ENCODE data around the gene ATF1. TPM values are rescaled to one million over a fixed set of nuclear protein-coding genes. Genes with fewer than 3 reads are reported as not detected.

Gene ATF1
- 26.6 TPM for total RNA-seq

DNA sequence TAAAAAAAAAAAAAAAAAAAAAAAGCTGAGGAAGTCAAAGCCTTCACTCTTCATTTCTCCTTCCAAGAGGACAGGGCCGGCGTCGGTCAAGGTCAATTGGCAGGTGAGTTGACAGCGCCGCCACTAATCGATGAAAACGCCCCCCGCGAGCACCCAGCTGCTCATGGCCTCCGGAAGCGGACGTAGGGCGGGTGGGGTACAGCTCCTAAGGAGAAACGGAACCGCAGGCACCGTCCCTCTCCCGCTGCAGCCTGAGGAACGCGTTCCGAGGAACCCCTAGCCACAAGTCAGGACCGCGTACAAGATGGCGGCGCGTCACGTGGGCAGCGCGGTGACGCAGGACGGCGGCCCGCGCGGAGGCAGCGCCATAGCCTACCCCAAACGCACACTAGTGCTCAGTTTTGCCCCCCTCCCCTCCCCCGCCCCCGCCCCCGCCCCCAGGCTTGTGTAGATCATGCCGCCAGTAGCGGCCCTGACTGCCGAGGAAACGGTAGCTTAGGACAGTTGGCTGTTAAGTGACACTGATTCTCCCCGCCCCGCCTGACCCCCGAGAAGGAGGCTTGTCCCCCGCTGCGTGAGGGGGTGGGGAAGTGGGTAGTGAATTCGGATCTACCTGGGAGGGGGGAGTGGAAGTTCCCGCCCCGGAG lies at the start of gene ATF1:
Gene ATF1, plus strand, starts transcription at position 463 of the 647 bp plus-strand sequence. CDS start 16,045 bp downstream, outside the sequence.

DNA sequence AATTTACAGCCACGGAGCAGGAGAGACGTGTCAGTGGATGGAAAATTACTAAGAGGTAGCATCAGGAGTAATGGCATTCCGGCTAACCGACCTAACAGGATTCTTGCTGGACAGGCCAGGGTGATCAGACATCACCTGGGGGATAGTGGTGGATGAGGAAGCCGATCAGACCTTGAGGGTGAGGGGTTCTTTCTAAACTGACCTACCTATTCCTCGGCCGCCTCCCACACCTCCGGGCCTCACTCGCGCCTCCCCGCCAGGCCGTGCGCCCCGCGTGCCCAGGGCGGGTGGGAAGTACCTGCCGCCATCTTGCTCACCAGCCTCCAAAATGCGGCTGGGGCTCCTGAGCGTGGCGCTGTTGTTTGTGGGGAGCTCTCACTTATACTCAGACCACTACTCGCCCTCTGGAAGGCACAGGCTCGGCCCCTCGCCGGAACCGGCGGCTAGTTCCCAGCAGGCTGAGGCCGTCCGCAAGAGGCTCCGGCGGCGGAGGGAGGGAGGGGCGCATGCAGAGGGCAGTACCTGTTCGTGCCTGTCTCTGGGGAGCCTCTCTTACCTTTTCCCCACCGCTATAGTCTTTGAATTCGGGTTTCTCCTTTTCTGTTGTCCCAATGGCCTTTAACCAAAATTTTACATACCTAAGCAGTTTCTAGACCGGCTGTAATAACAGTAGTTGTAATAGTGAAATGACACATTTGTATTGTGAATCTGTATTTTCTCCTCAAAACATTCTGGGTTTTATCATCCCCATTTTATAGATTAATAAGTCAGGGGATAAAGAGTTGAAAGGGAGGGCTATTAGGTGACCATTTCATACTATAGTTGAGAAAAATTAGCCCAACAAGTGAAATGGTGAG lies 79.0 kb downstream of the ATF1 start, which contains the start of gene TMPRSS12:
Gene TMPRSS12, plus strand, starts transcription at position 290 of the 857 bp plus-strand sequence. Its CDS starts 39 bp downstream, at position 329.

Small RNA genes within 50 kb of the gene (small RNA-seq; reads per million reads assigned to genes)
- gene AC013244.2 (ENCODE audit: low replicate concordance) (not detected), gene RF00019 (ENCODE audit: low replicate concordance) (not detected), gene RN7SL519P (ENCODE audit: low replicate concordance) (not detected)

Other genes with a start within 250 kb of the ATF1 start
- not detected for gene TMPRSS12, start 78.8 kb downstream of the ATF1 start, total RNA-seq
- gene HIGD1C, start 188.4 kb downstream of the ATF1 start, total RNA-seq = not detected